Epithelial cell of proximal tubule (primary cell): ENCODE results near the gene LGALS12. TPM values are rescaled to one million over a fixed set of nuclear protein-coding genes. Genes with fewer than 3 reads are reported as not detected.

Source experiments
- DNase-seq: peaks from one replicate; pipeline ENCODE4 v3.0.0-alpha.2; 2011; ENCODE audit warnings: low read depth
- H3K4me3 ChIP-seq: 2 replicates; pipeline ENCODE4 v1.5.1; 2011; ENCODE audit warnings: low read depth, mild to moderate bottlenecking, low read length
- total RNA-seq: library from RNA; depleted of rRNA; stranded (reverse); fragments of >200 nt; gene quantifications from 2 replicates; pipeline ENCODE4 v1.2.3, GENCODE V29; 2015
- TF ChIP-seq, protein P1 (sequence below): conservative IDR thresholded peaks from 2 replicates; pipeline ENCODE4 v1.5.1; 2012; ENCODE audit warnings: low read depth, mild to moderate bottlenecking, low read length

Gene LGALS12
- total RNA-seq, 1 donor from 2014 or later, result not detected

GRCh38 chr11:63510360-63511047 is 4.6 kb downstream of the LGALS12 start:
- no peak for DNase-seq
- TF ChIP-seq, protein P1, sequence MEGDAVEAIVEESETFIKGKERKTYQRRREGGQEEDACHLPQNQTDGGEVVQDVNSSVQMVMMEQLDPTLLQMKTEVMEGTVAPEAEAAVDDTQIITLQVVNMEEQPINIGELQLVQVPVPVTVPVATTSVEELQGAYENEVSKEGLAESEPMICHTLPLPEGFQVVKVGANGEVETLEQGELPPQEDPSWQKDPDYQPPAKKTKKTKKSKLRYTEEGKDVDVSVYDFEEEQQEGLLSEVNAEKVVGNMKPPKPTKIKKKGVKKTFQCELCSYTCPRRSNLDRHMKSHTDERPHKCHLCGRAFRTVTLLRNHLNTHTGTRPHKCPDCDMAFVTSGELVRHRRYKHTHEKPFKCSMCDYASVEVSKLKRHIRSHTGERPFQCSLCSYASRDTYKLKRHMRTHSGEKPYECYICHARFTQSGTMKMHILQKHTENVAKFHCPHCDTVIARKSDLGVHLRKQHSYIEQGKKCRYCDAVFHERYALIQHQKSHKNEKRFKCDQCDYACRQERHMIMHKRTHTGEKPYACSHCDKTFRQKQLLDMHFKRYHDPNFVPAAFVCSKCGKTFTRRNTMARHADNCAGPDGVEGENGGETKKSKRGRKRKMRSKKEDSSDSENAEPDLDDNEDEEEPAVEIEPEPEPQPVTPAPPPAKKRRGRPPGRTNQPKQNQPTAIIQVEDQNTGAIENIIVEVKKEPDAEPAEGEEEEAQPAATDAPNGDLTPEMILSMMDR, result peak; percentile 14

GRCh38 chr11:63511048-63511748 is 5.3 kb downstream of the LGALS12 start:
- TF ChIP-seq, protein P1, result no peak
- no peak overlapping the region for H3K4me3 ChIP-seq
- no peak for DNase-seq

More at GRCh38 chr11:63510360-63511047, 4.6 kb downstream of the LGALS12 start:
- no peak overlapping the region for H3K4me3 ChIP-seq

DNA sequence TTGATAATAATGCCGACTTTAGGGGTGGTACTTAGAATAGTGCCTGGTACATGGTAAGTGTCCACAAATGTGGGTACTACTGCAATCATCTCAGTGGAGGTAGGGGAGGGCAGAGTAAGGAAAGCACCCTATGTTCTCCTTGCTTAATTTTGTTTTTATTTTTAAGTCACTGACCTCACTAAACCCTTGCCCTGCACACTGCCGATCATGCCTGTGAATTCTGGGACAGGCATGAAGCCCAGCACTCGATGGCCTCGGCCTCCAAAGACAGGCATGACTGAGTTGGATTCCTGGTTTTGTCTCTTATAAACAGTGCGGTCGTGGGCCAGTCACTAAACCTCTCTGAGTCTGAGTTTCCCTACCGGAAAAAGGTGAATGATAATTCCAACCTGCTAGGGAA is 6.9 kb downstream of the LGALS12 start:
- DNase-seq, result no peak
- TF ChIP-seq, protein P1, result no peak
- H3K4me3 ChIP-seq, result no peak overlapping the region

GRCh38 chr11:63516109-63516508 is 10.2 kb downstream of the LGALS12 start:
- TF ChIP-seq, protein P1, result no peak

GRCh38 chr11:63517156-63517555 is 11.3 kb downstream of the LGALS12 start:
- TF ChIP-seq, protein P1, result no peak
- no peak for DNase-seq
- H3K4me3 ChIP-seq, result no peak overlapping the region

More at GRCh38 chr11:63516109-63516508, 10.2 kb downstream of the LGALS12 start:
- no peak overlapping the region for H3K4me3 ChIP-seq
- DNase-seq, result no peak

DNA sequence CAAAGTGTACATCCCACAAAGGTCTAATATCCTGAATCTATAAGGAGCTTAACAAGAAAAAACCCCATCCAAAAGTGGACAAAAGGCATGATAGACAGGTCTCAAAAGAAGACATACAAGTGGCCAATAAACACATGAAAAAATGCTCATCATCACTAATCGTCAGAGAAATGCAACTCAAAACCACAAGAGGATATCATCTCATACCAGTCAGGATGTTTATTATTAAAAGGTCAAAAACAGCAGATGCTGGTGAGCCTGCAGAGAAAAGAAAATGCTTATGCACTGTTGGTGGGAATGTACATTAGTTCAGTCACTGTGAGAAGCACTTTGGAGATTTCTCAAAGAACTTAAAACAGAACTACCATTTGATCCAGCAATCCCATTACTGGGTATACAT is 12.7 kb downstream of the LGALS12 start:
- TF ChIP-seq, protein P1, result no peak
- no peak for DNase-seq
- no peak overlapping the region for H3K4me3 ChIP-seq
